Spleen (tissue), 11 donors: ENCODE data around the gene USP10. TPM values are rescaled to one million over a fixed set of nuclear protein-coding genes. Genes with fewer than 3 reads are reported as not detected.

Experiments used
- DNase-seq: peaks from one replicate; pipeline ENCODE4 v3.0.0-alpha.2; 2020
- H3K27ac ChIP-seq, 8 donors: fragments of 200-600 bp; sonication (generic) in 7 of 8; 1 replicate in 4 of 8; 2 replicates in 4 of 8; pipeline versions ENCODE4 v1.5.0 to v1.8.0; 2016 to 2021; ENCODE audit warnings: inconsistent platforms in 4 of 8, mild to moderate bottlenecking in 4 of 8, moderate library complexity in 1 of 8
- H3K27me3 ChIP-seq, 7 donors: fragments of 200-600 bp; sonication (generic) in 6 of 7; replicated peaks in 1 of 7; 1 replicate in 4 of 7; 2 replicates in 3 of 7; pipeline versions ENCODE4 v1.5.0 to v1.8.0; 2016 to 2021; ENCODE audit warnings: inconsistent platforms in 3 of 7, mild to moderate bottlenecking in 1 of 7
- H3K36me3 ChIP-seq, 6 donors: fragments of 200-600 bp; sonication (generic) in 5 of 6; 1 replicate in 4 of 6; 2 replicates in 2 of 6; pipeline versions ENCODE4 v1.5.0 to v1.8.0; 2016 to 2021; ENCODE audit warnings: inconsistent platforms in 2 of 6
- H3K4me1 ChIP-seq, 6 donors: fragments of 200-600 bp; sonication (generic) in 5 of 6; 1 replicate in 3 of 6; 2 replicates in 3 of 6; pipeline versions ENCODE4 v1.5.0 to v1.8.0; 2016 to 2021; ENCODE audit warnings: inconsistent platforms in 3 of 6
- H3K4me3 ChIP-seq, 8 donors: fragments of 200-600 bp; sonication (generic) in 7 of 8; 1 replicate in 4 of 8; 2 replicates in 4 of 8; pipeline versions ENCODE4 v1.5.0 to v1.8.0; 2016 to 2021; ENCODE audit warnings: inconsistent platforms in 4 of 8, mild to moderate bottlenecking in 4 of 8, moderate library complexity in 2 of 8
- H3K9me3 ChIP-seq, 8 donors: fragments of 200-600 bp; sonication (generic) in 7 of 8; 1 replicate in 4 of 8; 2 replicates in 4 of 8; pipeline versions ENCODE4 v1.5.0 to v1.8.0; 2016 to 2021; ENCODE audit warnings: inconsistent platforms in 4 of 8
- POLR2A ChIP-seq, 3 donors: fragments of 450-650 bp; IDR thresholded peaks; one replicate each; pipeline ENCODE4 v1.5.1; 2017; ENCODE audit warnings: antibody characterized with exemption in 3 of 3, mild to moderate bottlenecking in 1 of 3
- POLR2AphosphoS5 ChIP-seq, 3 donors: sonication (generic); formaldehyde crosslinking; IDR thresholded peaks; one replicate each; pipeline ENCODE4 v1.5.1; 2017; ENCODE audit warnings: antibody characterized with exemption in 3 of 3
- WGBS, 5 donors: extraction: QIAGEN DNeasy Blood & Tissue Kit in 3 of 5; methylation state at CpG; one replicate each; pipeline versions ENCODE4 v1.1.5 to v1.1.7; 2013 to 2018; 5-methylcytosine and 5-hydroxymethylcytosine counted together
- intact Hi-C: fragments of 100-400 bp; cut with DNase I; formaldehyde crosslinking; loops from one replicate; pipeline ENCODE4 v1.15.0; 2023; ENCODE audit warnings: low total_unique reads
- polyA plus RNA-seq, 3 donors: library from polyadenylated mRNA; stranded (reverse); fragments of 200-250 nt; gene quantifications; one replicate each; pipeline ENCODE4 v1.2.1, GENCODE V29; 2013
- total RNA-seq, 7 donors: library from RNA; depleted of rRNA in 3 of 7; stranded (reverse); fragments of >200 nt in 3 of 7; fragmentation: NEBNext Ultra II Directional in 4 of 7; extraction: Animal tissue kit (Norgen Biotek cat#: 25700) in 4 of 7; gene quantifications; one replicate each; pipeline versions ENCODE4 v1.1.0 to v1.2.1, GENCODE V29; 2016 to 2021
- TF ChIP-seq, protein P1 (sequence below), 11 experiments: fragments of 200-600 bp in 7 of 11; fragments of 450-650 bp in 4 of 11; sonication (generic) in 4 of 11; IDR thresholded peaks in 8 of 11; conservative IDR thresholded peaks in 3 of 11; 1 replicate in 7 of 11; 2 replicates in 4 of 11; pipeline versions ENCODE4 v1.4.0 to v1.8.0; 2016 to 2021; ENCODE audit warnings: antibody characterized with exemption in 11 of 11, inconsistent platforms in 4 of 11, mild to moderate bottlenecking in 1 of 11
- donor health status: healthy with polysubstance abuse.
- donor health status: DM: no; HTN: no; CAD: no; lungs with moderate emphysema.
- donor health status: DM: no; HTN: no; CAD: no.
- donor health status: Bipolar disorder and iron deficiency.
- donor health status: healthy.
- donor health status: DM: no; HTN: no; CAD: no.
- donor health status: DM: yes; HTN: yes; CAD: no.

Gene USP10
- total and polyA plus RNA-seq, 10 donors: 28.1 to 105 (median 79.5) TPM

DNA sequence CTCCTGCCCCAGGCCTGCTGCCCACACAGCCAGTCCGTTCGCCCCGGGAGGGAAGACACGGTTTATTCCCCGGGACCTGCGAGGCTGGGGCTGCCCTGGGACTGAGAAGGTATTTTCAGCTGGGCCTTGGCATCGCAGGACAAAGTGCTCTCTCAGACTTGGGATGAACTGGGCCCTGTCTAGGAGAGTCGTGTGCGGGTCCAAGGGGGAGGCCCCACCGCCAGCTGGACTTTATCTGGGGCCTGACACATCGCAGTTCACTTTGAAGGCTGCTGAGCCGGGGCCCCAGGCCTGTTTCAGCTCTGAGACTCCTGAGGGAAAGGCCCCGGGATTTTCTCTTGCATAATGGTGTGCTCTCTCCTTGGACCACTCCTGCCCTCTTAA lies 126.8 kb downstream of the USP10 start:
- TF ChIP-seq, protein P1, sequence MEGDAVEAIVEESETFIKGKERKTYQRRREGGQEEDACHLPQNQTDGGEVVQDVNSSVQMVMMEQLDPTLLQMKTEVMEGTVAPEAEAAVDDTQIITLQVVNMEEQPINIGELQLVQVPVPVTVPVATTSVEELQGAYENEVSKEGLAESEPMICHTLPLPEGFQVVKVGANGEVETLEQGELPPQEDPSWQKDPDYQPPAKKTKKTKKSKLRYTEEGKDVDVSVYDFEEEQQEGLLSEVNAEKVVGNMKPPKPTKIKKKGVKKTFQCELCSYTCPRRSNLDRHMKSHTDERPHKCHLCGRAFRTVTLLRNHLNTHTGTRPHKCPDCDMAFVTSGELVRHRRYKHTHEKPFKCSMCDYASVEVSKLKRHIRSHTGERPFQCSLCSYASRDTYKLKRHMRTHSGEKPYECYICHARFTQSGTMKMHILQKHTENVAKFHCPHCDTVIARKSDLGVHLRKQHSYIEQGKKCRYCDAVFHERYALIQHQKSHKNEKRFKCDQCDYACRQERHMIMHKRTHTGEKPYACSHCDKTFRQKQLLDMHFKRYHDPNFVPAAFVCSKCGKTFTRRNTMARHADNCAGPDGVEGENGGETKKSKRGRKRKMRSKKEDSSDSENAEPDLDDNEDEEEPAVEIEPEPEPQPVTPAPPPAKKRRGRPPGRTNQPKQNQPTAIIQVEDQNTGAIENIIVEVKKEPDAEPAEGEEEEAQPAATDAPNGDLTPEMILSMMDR (IDR thresholded peaks at IDR 0.05 in 8 of 11, conservative IDR thresholded peaks at IDR 0.05 in 3 of 11): no peak
- no peak for TF ChIP-seq POLR2A (IDR thresholded peaks at IDR 0.05)
- peak; percentile 39 to 69 (median 50) for TF ChIP-seq POLR2AphosphoS5 (IDR thresholded peaks at IDR 0.05)
- H3K27ac ChIP-seq: peak overlapping the region in 7 of 8 donors; percentile 38 to 85 (median 73)

DNA sequence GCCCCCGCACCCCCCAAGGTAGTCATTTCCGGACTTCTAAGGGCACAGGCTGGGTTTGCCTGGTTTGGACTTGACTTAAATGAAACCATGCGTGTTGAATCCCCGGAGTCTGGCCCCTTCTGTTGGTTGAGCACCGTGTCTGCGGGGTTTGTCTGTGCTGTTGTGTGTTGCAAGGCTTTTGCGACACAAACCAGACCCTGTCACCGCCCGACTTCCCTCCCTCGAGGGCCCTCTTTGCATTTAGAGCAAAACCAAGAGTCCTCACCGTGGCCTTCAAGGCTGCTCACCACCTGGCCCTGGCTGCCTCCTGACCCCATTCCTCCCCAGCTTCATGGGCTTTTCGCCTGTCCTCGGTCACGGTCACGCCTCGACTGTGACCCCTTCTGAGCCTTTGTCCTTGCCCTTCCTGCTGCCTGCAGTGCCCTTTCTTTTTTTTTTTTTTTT lies 127.4 kb downstream of the USP10 start:
- H3K36me3 ChIP-seq: peaks cover 0 to 45% (median 0%) of the 10 kb centered on the region in 6 donors
- H3K27me3 ChIP-seq: peaks cover 0 to 42% (median 2%) of the 10 kb centered on the region in 7 donors
- H3K9me3 ChIP-seq: no peaks in the 10 kb centered on the region
- DNase-seq: peak; percentile 85
- H3K4me3 ChIP-seq: peak overlapping the region in 1 of 8 donors; percentile 16
- TF ChIP-seq, protein P1 (IDR thresholded peaks at IDR 0.05 in 8 of 11, conservative IDR thresholded peaks at IDR 0.05 in 3 of 11): no peak
- peak in 2 of 3 donors; percentile 48 to 59 for TF ChIP-seq POLR2AphosphoS5 (IDR thresholded peaks at IDR 0.05)
- WGBS, 5 donors: 49 to 68% (median 55%) methylated on average over 16 of the region's 16 CpGs
- peaks cover 0 to 88% (median 33%) of the 10 kb centered on the region in 6 donors for H3K4me1 ChIP-seq
- peak overlapping the region in 7 of 8 donors; percentile 38 to 85 (median 73) for H3K27ac ChIP-seq
- intact Hi-C loops: loop anchor here (10.0 kb wide), 1 partner anchor 58 kb away; no protein-coding TSS in a partner anchor

More for the DNA sequence above, 126.8 kb downstream of the USP10 start:
- Histone ChIP-seq H3K4me3 (peak overlapping the region in 1 of 8 donors; percentile 16), H3K36me3 (peaks cover 0 to 39% (median 0%) of the 10 kb centered on the region in 6 donors), H3K9me3 (no peaks in the 10 kb centered on the region), H3K27me3 (peaks cover 0 to 48% (median 2%) of the 10 kb centered on the region in 7 donors), H3K4me1 (peaks cover 0 to 88% (median 29%) of the 10 kb centered on the region in 6 donors)
- DNase-seq: no peak
- intact Hi-C loops: loop anchor here (10.0 kb wide), 1 partner anchor 58 kb away; no protein-coding TSS in a partner anchor
- WGBS, 5 donors: 69 to 85% (median 80%) methylated on average over 13 of the region's 13 CpGs

DNA sequence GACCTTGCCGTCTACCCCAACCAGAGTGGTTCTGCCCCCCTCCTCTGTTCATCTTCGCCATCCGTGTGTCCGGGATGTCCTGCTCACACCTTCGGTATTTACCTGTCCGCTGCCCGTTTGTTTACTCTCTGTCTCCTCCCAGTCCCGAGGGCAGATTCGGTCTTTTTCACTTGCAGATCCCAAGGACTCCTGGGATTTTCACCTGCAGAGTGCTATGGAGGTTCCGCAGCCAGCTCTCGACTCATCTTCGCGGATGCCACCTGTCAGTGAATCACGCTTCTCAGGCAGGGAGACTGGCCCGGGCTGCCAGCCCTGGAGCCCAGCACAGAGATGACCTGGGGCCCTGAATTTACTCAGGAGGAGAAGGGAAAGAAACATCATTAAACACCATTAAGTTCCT lies 128.1 kb downstream of the USP10 start:
- peak overlapping the region in 4 of 8 donors; percentile 73 to 85 (median 74) for H3K27ac ChIP-seq
- TF ChIP-seq, protein P1 (IDR thresholded peaks at IDR 0.05 in 8 of 11, conservative IDR thresholded peaks at IDR 0.05 in 3 of 11): no peak
- TF ChIP-seq POLR2AphosphoS5 (IDR thresholded peaks at IDR 0.05) (no peak), POLR2A (IDR thresholded peaks at IDR 0.05) (no peak)
- 85 to 89% (median 88%) methylated on average over 15 of the region's 15 CpGs for WGBS, 5 donors
- DNase-seq: no peak
- H3K9me3 ChIP-seq: no peaks in the 10 kb centered on the region
- H3K27me3 ChIP-seq: peaks cover 0 to 35% (median 0%) of the 10 kb centered on the region in 7 donors
- peaks cover 0 to 88% (median 38%) of the 10 kb centered on the region in 6 donors for H3K4me1 ChIP-seq
- intact Hi-C loops: loop anchor here (10.0 kb wide), 1 partner anchor 57 kb away; no protein-coding TSS in a partner anchor
- H3K36me3 ChIP-seq: peaks cover 0 to 48% (median 0%) of the 10 kb centered on the region in 6 donors
- H3K4me3 ChIP-seq: no peak overlapping the region

DNA sequence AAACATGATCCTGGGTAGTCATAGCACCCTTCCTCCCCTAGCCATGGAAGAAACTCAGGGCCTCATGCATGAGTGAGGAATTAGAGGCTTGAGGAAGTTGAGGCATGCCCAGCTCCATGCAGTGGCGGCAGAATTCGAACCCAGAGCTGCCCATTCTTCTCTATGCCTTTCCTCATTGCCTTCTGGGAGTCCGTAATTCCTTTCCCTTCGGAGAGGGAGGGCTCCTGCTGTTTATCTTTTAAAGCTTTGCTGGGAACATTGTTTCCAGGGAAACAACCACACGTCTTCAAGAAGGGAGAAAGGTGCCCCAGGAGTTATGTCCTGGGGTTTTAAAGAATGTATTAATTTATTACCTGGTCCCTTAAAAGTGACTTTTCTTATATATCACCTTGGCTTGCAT lies 128.5 kb downstream of the USP10 start:
- Histone ChIP-seq H3K4me3 (no peak overlapping the region), H3K27ac (peak overlapping the region in 4 of 8 donors; percentile 73 to 85 (median 74)), H3K36me3 (peaks cover 0 to 48% (median 0%) of the 10 kb centered on the region in 6 donors), H3K4me1 (peaks cover 0 to 88% (median 39%) of the 10 kb centered on the region in 6 donors), H3K27me3 (peaks cover 0 to 31% (median 0%) of the 10 kb centered on the region in 7 donors), H3K9me3 (no peaks in the 10 kb centered on the region)
- no peak for DNase-seq
- 75 to 93% (median 82%) methylated on average over 5 of the region's 5 CpGs for WGBS, 5 donors
- intact Hi-C loops: loop anchor here (10.0 kb wide), 1 partner anchor 56 kb away; no protein-coding TSS in a partner anchor
- TF ChIP-seq POLR2AphosphoS5 (IDR thresholded peaks at IDR 0.05) (no peak), POLR2A (IDR thresholded peaks at IDR 0.05) (no peak)
- TF ChIP-seq, protein P1 (IDR thresholded peaks at IDR 0.05 in 8 of 11, conservative IDR thresholded peaks at IDR 0.05 in 3 of 11): no peak
